ENCODE data around the gene VDR. TPM values are rescaled to one million over a fixed set of nuclear protein-coding genes. Genes with fewer than 3 reads are reported as not detected.

VDR gene
- total RNA-seq, 4 donors from 2014 or later: 0.26 to 2.0 (median 0.49) TPM

DNA sequence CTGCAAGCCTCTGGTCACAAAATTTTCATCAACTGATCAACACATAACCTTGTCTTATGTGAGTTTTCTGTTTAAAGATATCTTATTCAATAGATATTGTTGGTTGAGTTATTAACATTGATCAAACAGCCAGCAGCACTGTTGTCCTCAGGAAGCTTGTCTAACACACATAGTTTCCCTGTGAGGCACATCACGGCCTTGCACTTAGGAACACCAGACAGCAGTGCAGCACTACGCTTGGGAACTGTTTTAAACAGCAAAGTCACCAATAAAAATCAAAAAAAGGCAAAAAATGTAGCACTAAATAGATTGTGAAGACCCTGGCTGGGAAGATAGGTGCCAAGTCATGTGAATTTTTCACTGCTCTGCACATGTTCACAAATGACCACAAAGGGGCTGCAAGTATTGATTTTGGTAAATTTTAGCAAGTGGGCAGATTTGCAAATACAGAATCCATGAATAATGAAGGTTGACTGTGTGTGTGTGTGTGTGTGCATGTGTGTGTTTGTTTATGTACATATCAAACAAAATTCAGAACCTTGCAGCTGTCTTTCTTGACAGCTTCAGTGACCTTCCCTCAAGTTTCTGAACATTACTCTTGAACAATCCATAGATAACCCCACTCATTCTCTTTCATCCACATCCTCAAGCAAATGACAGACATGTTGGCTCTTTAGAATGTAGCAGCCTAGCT lies 28.9 kb downstream of the VDR start:
- intact Hi-C loops (cut with DNase I; ENCODE audit: low total_unique reads): no loop called here
- Histone ChIP-seq H3K27ac (no peak overlapping the region), H3K27me3 (no peaks in the 10 kb centered on the region), H3K9me3 (no peaks in the 10 kb centered on the region), H3K4me3 (no peak overlapping the region), H3K4me1 (no peaks in the 10 kb centered on the region), H3K36me3 (no peaks in the 10 kb centered on the region)
- TF ChIP-seq POLR2A (IDR thresholded peaks at IDR 0.05): no peak
- TF ChIP-seq, protein P1, sequence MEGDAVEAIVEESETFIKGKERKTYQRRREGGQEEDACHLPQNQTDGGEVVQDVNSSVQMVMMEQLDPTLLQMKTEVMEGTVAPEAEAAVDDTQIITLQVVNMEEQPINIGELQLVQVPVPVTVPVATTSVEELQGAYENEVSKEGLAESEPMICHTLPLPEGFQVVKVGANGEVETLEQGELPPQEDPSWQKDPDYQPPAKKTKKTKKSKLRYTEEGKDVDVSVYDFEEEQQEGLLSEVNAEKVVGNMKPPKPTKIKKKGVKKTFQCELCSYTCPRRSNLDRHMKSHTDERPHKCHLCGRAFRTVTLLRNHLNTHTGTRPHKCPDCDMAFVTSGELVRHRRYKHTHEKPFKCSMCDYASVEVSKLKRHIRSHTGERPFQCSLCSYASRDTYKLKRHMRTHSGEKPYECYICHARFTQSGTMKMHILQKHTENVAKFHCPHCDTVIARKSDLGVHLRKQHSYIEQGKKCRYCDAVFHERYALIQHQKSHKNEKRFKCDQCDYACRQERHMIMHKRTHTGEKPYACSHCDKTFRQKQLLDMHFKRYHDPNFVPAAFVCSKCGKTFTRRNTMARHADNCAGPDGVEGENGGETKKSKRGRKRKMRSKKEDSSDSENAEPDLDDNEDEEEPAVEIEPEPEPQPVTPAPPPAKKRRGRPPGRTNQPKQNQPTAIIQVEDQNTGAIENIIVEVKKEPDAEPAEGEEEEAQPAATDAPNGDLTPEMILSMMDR (IDR thresholded peaks at IDR 0.05): no peak
- DNase-seq: no peak

DNA sequence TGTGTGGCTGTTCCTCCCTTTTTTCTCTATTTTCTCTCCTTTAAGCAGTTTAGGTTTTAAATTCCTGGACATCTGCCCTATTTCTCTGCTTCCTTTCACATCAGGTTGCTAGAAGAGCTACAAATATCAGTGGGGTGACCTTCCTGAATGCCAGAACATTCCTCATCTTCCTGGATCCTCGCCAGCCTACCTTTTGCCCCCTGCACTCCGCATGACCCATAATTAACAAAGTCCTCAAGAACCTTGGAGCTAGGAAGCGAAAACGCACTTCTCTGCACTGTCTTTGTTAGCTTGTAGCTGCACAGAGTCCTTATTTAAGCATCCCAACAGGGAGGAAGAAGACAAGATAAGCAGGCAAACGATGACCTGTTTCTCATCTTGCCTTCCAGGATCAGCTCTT lies 30.5 kb downstream of the VDR start:
- TF ChIP-seq, protein P1 (IDR thresholded peaks at IDR 0.05): no peak
- no peak for TF ChIP-seq POLR2A (IDR thresholded peaks at IDR 0.05)
- Histone ChIP-seq H3K9me3 (no peaks in the 10 kb centered on the region), H3K27me3 (no peaks in the 10 kb centered on the region), H3K4me1 (no peaks in the 10 kb centered on the region), H3K4me3 (no peak overlapping the region), H3K27ac (no peak overlapping the region), H3K36me3 (no peaks in the 10 kb centered on the region)
- intact Hi-C loops (cut with DNase I; ENCODE audit: low total_unique reads): no loop called here
- DNase-seq: no peak

DNA sequence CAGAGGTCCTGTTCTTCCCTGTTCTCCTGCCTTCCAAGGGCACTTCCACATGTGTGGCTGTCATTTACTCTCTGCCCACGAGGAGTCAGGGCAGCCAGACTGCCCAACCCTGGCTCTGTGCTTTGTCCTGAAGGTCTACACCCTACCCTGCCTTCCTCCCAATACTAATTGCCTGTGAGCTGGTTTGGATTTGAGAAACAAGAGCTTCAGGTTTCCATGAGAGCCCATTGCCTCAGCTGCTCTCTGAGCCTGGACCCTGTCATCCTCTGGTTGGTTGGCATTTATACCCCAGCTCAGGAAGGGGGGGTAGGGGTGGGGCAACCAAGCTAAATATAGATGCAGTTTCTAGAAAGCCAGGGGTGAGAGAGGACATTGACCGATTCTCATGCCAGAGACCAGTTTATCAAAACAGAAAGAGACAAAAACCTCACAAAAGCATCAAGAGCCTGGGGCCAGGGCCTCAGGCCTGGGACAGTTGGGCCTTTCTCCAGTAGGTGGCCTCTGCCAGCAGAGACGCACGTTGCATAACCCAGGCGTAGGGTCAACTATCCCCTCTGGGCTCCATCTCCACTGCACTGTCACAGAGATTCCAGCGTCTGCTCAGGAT lies 34.5 kb downstream of the VDR start:
- no peaks in the 10 kb centered on the region for H3K4me1 ChIP-seq
- H3K9me3 ChIP-seq: no peaks in the 10 kb centered on the region
- no peak overlapping the region for H3K27ac ChIP-seq
- TF ChIP-seq, protein P1 (IDR thresholded peaks at IDR 0.05): peak in 2 of 4 experiments; percentile 19 to 36
- no peak for TF ChIP-seq POLR2A (IDR thresholded peaks at IDR 0.05)
- intact Hi-C loops (cut with DNase I; ENCODE audit: low total_unique reads): no loop called here
- no peak overlapping the region for H3K4me3 ChIP-seq
- peak in 1 of 2 donors; percentile 47 for DNase-seq
- no peaks in the 10 kb centered on the region for H3K27me3 ChIP-seq
- H3K36me3 ChIP-seq: no peaks in the 10 kb centered on the region

DNA sequence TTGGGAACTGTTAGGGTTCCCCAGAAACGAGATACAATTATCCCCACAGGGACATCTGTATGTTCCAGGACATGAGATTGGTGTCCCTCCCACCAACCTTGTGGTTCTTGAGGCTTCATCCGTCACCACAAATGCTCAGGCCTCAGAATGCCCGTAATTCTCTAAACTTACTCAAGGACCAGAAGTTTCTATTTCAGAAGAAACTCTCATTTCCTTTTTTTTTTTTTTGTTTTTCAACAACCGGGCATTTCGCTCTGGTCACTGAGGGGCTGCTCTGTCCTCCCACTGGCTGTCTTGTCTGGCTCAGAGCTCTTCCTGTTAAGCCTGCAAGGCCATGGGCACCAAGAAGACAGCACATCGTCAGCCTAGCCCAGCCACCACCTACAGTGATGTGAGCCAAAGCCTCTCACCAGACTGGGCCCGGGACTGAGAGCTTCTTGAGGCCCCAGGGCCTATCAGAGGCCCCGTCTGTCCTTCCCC lies 36.2 kb downstream of the VDR start:
- no peak overlapping the region for H3K4me3 ChIP-seq
- TF ChIP-seq, protein P1 (IDR thresholded peaks at IDR 0.05): no peak
- no peak for TF ChIP-seq POLR2A (IDR thresholded peaks at IDR 0.05)
- no peaks in the 10 kb centered on the region for H3K27me3 ChIP-seq
- H3K9me3 ChIP-seq: no peaks in the 10 kb centered on the region
- DNase-seq: no peak
- H3K36me3 ChIP-seq: no peaks in the 10 kb centered on the region
- H3K4me1 ChIP-seq: no peaks in the 10 kb centered on the region
- H3K27ac ChIP-seq: no peak overlapping the region
- intact Hi-C loops (cut with DNase I; ENCODE audit: low total_unique reads): no loop called here

DNA sequence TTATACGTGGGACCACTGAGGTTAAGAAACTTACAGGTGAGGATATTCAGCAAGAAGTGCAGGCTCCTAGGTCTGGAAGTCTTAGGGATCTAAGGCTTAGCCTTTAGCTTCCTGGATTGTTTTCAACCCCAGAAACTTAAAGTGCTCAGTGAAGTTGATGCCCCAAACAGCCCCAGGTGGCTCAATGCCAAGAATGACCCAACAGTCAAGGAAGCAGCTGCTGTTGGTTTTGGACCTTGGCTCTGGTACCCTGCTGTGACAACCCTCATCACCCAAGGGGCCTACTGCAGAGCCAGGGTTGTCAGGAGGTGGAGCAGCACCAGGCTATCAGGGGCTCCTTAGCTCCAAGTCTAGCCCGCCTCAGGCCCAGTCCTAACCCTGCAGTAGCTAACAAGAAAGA lies 36.8 kb downstream of the VDR start:
- H3K9me3 ChIP-seq: no peaks in the 10 kb centered on the region
- intact Hi-C loops (cut with DNase I; ENCODE audit: low total_unique reads): no loop called here
- TF ChIP-seq, protein P1 (IDR thresholded peaks at IDR 0.05): no peak
- no peak for TF ChIP-seq POLR2A (IDR thresholded peaks at IDR 0.05)

More for the DNA sequence above, 36.8 kb downstream of the VDR start:
- Histone ChIP-seq H3K4me3 (no peak overlapping the region), H3K27me3 (no peaks in the 10 kb centered on the region), H3K27ac (no peak overlapping the region), H3K36me3 (no peaks in the 10 kb centered on the region), H3K4me1 (no peaks in the 10 kb centered on the region)
- no peak for DNase-seq

Data from uterus (tissue), 4 donors.